ENCODE data around the gene PRSS56. TPM values are rescaled to one million over a fixed set of nuclear protein-coding genes. Genes with fewer than 3 reads are reported as not detected.

PRSS56 gene
- total RNA-seq, 1 experiment from 2014 or later: 0.18 TPM

DNA sequence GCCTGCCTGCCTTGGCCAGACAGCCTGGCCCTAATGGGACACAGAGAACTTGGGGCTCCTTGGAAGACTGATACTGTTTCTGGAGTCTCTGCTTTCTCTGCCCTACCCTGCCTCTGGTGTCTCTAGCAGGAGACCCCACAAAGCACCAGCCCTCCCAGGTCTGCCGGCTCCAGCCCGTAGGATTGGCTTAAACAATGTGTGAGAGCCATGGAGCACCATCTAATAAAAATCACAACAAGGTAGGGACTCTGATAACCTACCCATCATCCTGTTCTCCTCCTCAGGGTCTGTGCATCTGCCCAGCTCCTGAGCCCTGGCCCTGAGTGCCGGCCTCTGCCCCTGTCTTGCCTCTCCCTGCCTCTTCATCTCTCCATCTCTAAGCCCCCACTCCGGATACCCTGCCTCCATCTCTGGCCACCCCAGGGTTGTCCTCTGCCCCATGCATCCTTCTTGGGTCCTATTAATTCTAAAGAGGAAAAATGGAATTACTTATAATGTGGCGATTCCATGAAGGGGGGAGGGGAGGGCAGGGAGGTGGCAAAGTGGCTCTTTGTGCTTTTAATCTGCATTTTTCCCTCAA lies 31.4 kb upstream of the PRSS56 start:
- H3K27me3 ChIP-seq (ENCODE audit: control insufficient read depth, insufficient read depth, low read length): no peaks in the 10 kb centered on the region; the same call in 1 of the 2 replicates
- no TSS peak for BruUV-seq (replicated peaks)

More for the DNA sequence above, 31.4 kb upstream of the PRSS56 start:
- intact Hi-C loops (cut with micrococcal nuclease; ENCODE audit: unreplicated experiment) (no loop called here), in situ Hi-C loops (cut with HindIII; ENCODE audit: low pct_unique_long_range_greater_than_20kb, low sequenced_read_pairs) (no loop called here)
- no peak overlapping the region for H3K4me3 ChIP-seq (ENCODE audit: low read depth in 2 of 2, low read length in 2 of 2)
- no peak overlapping the region for H3K27ac ChIP-seq (ENCODE audit: low read length)
- H3K9me3 ChIP-seq (ENCODE audit: control insufficient read depth, insufficient read depth, low read depth, low read length): no peaks in the 10 kb centered on the region
- TF ChIP-seq REST (IDR thresholded peaks at IDR 0.05; ENCODE audit: insufficient read depth in 1 of 2, low read depth in 2 of 2, low read length in 1 of 2): no peak
- TF ChIP-seq TCF7L2 (IDR thresholded peaks at IDR 0.05; ENCODE audit: low read depth, low read length): no peak
- TF ChIP-seq POLR2AphosphoS5 (IDR thresholded peaks at IDR 0.05; ENCODE audit: low read depth, low read length): no peak
- TF ChIP-seq SIN3A (IDR thresholded peaks at IDR 0.05; ENCODE audit: borderline replicate concordance, insufficient read depth, low read depth, low read length): no peak
- TF ChIP-seq CTCF (IDR thresholded peaks at IDR 0.05): no peak
- 0 out of 2 replicates have a peak, but pooled peaks have one; percentile 5 for ATAC-seq
- H3K36me3 ChIP-seq (ENCODE audit: control insufficient read depth, insufficient read depth, low read length): no peaks in the 10 kb centered on the region
- POLR2A ChIA-PET: no interaction called here
- no peaks in the 10 kb centered on the region for H3K4me1 ChIP-seq (ENCODE audit: control insufficient read depth, insufficient read depth, low read length)
- DNase-seq (ENCODE audit: low read depth, low spot score): no peak
- CTCF ChIA-PET: interaction anchor here (0.5 to 0.7 kb wide), 2 partner anchors 42 to 43 kb away, joined by 8 to 10 read pairs; no protein-coding TSS in a partner anchor
